BE2C (cell line): ENCODE results near the gene AUP1.

Source experiments
- DNase-seq: peaks from one replicate; pipeline ENCODE4 v3.0.0-alpha.2; 2020
- H3K27me3 ChIP-seq: fragments of 250-450 bp; sonication (Bioruptor Pico); 2 replicates; pipeline ENCODE4 v1.5.1; 2020; ENCODE audit warnings: mild to moderate bottlenecking
- H3K36me3 ChIP-seq: fragments of 250-450 bp; sonication (Bioruptor Pico); 2 replicates; pipeline ENCODE4 v1.5.1; 2020; ENCODE audit warnings: mild to moderate bottlenecking
- H3K4me1 ChIP-seq: fragments of 250-450 bp; sonication (Bioruptor Pico); 2 replicates; pipeline ENCODE4 v1.5.1; 2020
- H3K4me3 ChIP-seq: 2 replicates; pipeline ENCODE4 v1.5.1; 2011; ENCODE audit warnings: low read depth, low read length
- H3K9me3 ChIP-seq: fragments of 250-450 bp; sonication (Bioruptor Pico); 2 replicates; pipeline ENCODE4 v1.5.1; 2020
- CTCF ChIP-seq: IDR thresholded peaks from 2 replicates; pipeline ENCODE4 v1.5.1; 2012; ENCODE audit warnings: mild to moderate bottlenecking, low read depth, low read length

AUP1 gene

DNA sequence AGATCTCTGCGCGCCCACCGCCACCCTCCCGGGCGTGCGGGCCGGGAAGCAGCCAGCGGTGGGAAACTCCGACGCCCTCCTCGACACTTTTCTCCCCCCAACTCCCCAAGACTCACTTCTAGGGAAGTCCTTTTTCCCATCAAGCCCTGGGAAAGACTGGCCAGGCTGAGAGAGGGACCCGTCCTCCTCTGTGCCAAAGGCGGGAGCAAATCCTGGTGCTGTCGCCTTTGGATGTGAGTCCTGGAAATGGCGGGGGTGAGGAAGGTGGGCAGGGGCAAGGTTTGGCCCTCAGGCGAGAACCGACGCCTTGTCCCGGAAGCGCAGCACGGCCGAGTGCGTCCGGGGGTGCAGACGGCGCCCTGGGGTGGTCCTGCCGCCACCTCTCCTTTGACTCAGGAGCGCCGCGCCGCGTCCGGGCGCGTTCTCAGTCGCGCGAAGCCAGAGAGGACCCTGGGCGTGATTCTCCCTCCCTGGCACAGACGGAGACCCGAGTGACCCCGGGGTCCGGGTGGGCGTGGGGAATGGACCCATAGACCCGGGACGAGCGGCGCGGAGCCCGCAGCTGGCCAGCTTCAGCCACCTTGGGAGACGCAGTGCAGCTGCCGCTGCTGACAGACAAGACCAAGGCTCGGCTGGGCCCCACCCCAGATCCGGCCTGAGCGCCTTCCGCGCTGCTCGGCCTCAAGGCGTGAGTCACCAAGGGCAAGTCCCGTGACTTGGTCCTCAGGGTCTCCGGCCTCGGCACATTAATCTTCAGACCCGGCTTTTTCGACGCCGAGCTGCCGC lies 26.6 kb downstream of the AUP1 start:
- Histone ChIP-seq H3K4me3 (no peak overlapping the region), H3K36me3 (peaks cover 26% of the 10 kb centered on the region), H3K9me3 (no peaks in the 10 kb centered on the region), H3K27me3 (no peaks in the 10 kb centered on the region), H3K4me1 (peaks cover 5% of the 10 kb centered on the region; the same call in 1 of the 2 replicates)
- DNase-seq = no peak
- TF ChIP-seq CTCF = no peak

DNA sequence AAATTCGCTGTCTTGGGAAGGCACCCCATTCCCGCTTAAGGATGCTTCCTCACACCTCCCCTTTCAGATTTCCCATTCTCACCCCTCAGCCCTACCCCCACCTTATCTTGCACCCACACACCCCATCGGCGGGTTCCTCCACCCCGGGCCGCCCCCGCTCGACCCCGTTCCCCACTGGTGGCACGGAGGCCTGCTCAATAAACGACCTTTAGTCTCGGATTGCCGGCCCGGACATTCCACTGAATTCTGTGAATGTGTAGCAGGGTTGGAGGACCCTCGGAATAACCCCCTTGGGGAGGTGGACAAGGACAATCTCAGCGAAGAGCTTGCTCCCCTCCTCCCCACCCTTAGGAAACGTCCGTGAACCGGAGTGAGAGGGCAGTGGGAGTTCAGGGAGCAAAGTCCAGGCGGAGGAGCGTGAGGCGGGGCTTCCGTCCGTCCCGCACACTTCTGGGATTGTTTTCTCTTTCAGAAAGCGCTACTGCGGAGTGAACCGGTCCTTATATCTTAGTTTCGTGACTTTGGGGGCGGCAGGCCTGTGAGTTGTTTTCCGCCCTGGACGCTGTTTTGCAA lies 27.3 kb downstream of the AUP1 start:
- no peak for DNase-seq
- H3K36me3 ChIP-seq = peaks cover 26% of the 10 kb centered on the region
- no peak overlapping the region for H3K4me3 ChIP-seq
- peaks cover 5% of the 10 kb centered on the region; the same call in 1 of the 2 replicates for H3K4me1 ChIP-seq
- H3K9me3 ChIP-seq = no peaks in the 10 kb centered on the region
- H3K27me3 ChIP-seq = no peaks in the 10 kb centered on the region
- no peak for TF ChIP-seq CTCF

DNA sequence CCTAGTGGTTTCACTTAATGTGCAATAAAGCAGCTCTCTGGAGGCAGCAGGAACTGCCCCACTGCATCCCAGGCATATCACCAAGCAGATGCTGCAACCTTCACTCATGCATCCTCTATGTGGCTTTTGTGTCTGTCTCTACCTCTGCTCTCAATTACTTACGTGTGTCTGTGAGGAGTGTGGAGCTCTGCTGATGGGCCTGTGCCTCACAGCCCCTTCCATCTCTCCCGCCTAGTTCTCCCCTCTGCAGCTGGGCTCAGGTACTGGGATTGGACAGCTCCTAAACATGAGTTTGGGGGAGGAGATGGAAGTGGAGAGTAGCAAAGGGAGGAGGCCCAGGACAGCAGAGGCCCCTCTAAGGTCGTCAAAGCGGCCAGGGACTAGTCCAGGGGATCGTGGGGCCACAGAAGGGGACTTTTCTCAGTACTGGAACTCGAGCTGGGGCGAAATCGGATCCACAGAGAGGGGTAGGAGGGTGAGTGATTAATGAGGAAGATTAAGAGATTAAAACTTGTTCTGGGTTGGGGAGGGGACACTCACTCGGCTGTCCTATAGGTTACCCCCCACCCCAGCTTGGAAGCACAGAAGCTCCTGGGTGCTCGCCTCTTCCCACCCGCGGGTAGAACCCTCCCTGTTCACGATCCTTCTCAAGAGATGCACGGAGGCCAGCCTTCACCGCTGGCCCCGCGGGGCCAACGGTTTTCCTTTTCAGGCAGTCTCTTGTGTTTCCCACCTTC lies 28.0 kb downstream of the AUP1 start:
- peaks cover 5% of the 10 kb centered on the region; the same call in 1 of the 2 replicates for H3K4me1 ChIP-seq
- H3K36me3 ChIP-seq = peaks cover 24% of the 10 kb centered on the region
- H3K27me3 ChIP-seq = no peaks in the 10 kb centered on the region
- TF ChIP-seq CTCF = no peak
- DNase-seq = no peak
- H3K4me3 ChIP-seq = no peak overlapping the region
- no peaks in the 10 kb centered on the region for H3K9me3 ChIP-seq

- no peaks in the 10 kb centered on the region for H3K9me3 ChIP-seq
- H3K4me1 ChIP-seq = peaks cover 5% of the 10 kb centered on the region; the same call in 1 of the 2 replicates
- no peak overlapping the region for H3K4me3 ChIP-seq
- no peak for DNase-seq
- TF ChIP-seq CTCF = no peak
- no peaks in the 10 kb centered on the region for H3K27me3 ChIP-seq
- peaks cover 14% of the 10 kb centered on the region for H3K36me3 ChIP-seq
Observed at GRCh38 chr2:74500578-74500946, 28.9 kb downstream of the AUP1 start.

DNA sequence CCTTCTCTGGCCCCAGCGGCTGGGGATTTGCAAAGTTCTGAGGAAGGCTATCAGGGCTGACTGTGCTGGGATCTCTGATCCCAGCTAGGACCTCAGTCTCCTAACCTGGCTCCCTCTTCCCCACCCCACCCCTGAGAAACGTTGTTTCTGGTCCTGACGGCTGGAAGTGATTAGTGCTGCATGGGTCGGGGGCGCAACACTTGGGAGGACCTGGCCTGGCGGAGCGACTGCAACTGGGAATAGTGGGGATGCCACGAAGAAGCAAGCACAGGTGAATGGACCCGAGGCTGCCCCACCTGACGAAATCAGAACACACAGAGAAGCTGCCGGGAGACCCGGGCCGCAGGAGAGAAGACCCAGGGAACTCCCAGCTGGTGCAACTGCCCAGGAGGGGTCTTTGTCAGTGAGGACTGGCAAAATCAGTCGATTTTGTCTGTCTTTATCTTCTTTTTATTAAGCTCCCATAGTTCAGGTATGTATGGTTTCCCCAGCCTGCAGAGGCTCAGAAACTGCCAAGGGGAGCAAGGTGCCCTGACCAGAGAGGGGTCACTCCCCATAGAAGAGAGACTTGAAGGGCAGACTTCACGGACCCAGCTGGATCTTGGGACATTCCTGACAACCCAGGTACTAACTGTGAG lies 29.4 kb downstream of the AUP1 start:
- no peak for TF ChIP-seq CTCF
- Histone ChIP-seq H3K9me3 (no peaks in the 10 kb centered on the region), H3K4me3 (peak overlapping the region; percentile 61), H3K36me3 (peaks cover 9% of the 10 kb centered on the region), H3K4me1 (peaks cover 5% of the 10 kb centered on the region; the same call in 1 of the 2 replicates), H3K27me3 (no peaks in the 10 kb centered on the region)
- no peak for DNase-seq
